Esophagus muscularis mucosa (tissue), 4 donors: ENCODE measurements around the gene NCEH1.

Experiments used
- CTCF ChIP-seq, 3 experiments: fragments of 200-600 bp in 2 of 3; fragments of 450-650 bp in 1 of 3; sonication (generic) in 2 of 3; IDR thresholded peaks; one replicate each; pipeline ENCODE4 v1.5.1; 2017 to 2019; ENCODE audit warnings: antibody characterized with exemption in 3 of 3, mild to moderate bottlenecking in 2 of 3, moderate library complexity in 1 of 3
- EP300 ChIP-seq: sonication (generic); formaldehyde crosslinking; IDR thresholded peaks from one replicate; pipeline ENCODE4 v1.6.1; 2017; ENCODE audit warnings: antibody characterized with exemption
- POLR2A ChIP-seq: fragments of 450-650 bp; IDR thresholded peaks from one replicate; pipeline ENCODE4 v1.6.1; 2017; ENCODE audit warnings: antibody characterized with exemption, moderate library complexity, mild to moderate bottlenecking, low read depth
- POLR2AphosphoS5 ChIP-seq, 2 donors: sonication (generic); formaldehyde crosslinking; IDR thresholded peaks; one replicate each; pipeline ENCODE4 v1.6.1; 2017; ENCODE audit warnings: antibody characterized with exemption in 2 of 2

DNA sequence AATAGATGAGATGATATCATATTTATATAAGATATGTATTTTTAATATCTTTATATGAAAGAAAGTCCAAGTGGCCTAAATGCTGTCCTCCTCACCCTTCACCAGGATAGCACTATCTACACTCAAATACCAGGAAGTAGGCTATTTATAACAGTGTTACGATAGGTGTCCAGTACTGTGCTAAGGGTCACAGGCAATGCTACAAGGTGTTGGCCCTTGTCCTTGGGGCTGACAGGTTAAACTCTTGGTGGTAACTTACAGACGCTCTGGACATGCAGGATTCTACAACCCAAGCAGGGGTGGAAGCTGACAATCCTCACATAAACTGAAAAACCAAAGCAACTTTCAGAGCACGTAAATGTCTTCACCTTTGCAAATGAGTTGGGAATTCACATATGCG lies 22.3 kb downstream of the NCEH1 start:
- no peak for TF ChIP-seq POLR2A
- TF ChIP-seq CTCF (IDR thresholded peaks at IDR 0.05): no peak
- TF ChIP-seq EP300: no peak
- no peak for TF ChIP-seq POLR2AphosphoS5 (IDR thresholded peaks at IDR 0.05)
